Activated T-cell treated with anti-CD3 and anti-CD28 coated beads for 4 hours (primary cell): ENCODE data around the gene MTIF3.
"Not testable (repeated sequence)": the region's sequence is repeated elsewhere in the genome, so short reads cannot be mapped to it uniquely, and the experiment has no call there.

Experiments
- DNase-seq: peaks from one replicate; pipeline ENCODE4 v3.0.0-alpha.2; 2020

The MTIF3 gene

GRCh38 chr13:27411341-27411740, 39.0 kb downstream of the MTIF3 start:
- no peak for DNase-seq

DNA sequence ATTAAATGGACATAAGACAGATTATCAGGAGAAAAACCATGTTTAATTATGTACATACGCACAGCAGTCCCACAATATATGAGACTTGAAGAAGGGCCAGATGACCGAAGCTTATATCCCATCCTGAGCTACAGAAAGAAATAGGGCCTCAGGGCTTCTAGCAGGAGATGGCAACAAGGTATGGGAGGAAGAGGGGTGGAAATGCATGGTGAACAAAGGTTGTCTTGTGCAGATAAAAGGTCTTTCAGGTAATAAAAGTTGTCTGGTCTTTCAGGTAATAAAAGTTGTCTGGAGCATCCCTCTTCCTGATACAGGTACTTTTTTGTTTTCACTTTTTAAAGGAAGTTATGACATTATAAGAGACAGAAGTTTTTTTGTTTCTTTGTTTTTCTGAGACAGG, 41.4 kb downstream of the MTIF3 start:
- DNase-seq = no peak

DNA sequence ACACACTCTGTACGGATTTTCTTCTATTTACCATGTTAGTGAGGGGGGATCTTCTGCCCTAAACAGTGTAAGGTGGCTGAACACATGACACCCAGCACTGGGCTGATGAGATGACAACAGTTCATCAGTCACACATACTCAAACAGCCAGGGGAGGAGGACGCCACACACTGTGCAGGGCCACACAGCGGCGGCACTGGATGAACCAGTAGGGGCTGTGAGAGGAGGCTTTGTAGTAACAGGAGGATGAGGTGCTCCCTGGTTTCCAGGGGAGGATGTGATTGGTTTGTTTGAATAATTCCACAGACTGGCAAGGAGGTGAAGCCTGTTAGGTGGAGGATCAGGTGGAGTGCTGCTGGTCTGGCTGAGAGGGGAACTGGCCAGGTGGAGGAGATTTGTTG, 42.3 kb downstream of the MTIF3 start:
- no peak for DNase-seq

DNA sequence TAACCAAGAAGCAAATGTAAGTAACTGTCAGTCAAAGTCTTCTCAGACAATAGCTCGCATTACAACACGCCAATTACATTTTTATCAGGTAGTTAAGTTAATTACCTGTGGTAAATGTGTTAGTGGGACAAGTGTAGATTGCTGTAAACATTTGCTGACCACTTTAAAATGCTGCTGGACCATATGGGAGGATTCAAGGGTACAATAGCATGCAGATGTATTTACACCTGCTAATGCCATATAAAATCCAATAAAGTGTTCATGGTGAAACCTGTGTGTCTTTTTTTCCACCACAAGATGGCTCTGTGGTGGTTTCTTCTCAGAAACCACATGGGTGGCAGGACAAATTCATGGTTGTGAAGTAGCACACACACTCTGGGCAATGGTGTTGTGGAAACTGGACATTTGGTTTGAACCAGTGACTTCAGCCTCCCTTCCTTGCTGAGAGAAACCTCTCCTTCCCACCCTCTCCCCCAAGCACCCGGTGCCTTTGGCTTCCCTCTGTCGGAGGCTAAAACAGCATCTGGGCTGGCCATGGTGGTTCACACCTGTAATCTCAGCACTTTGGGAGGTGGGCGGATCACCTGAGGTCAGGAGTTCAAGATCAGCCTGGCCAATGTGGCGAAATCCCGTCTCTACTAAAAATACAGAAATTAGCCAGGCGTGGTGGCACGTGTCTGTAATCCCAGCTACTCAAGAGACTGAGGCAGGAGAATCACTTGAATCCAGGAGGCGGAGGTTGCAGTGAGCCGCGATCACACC, 44.0 kb downstream of the MTIF3 start:
- peak; percentile 31 for DNase-seq

GRCh38 chr13:27405546-27406134, 44.7 kb downstream of the MTIF3 start:
- DNase-seq = no peak

DNA sequence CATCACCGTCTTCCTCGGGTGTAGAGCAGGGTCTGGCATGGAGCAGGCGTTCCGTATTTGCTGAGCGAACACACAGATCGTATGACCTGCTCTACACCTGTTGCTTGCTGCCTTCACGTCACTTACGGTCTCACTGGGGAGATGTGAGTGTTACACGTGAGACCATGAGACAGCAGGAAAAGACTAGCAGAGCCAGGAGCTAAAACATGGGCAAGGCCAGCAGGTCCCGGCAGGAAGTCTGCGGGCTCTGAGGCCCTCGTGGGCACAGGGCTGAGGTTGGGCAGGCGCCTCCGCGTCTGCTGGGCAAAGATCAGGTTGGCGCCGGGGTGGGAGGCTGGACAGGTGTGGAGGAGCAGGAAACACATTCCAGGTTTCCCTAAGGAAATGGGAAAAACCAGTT, 45.7 kb downstream of the MTIF3 start:
- no peak for DNase-seq

GRCh38 chr13:27403727-27404385, 46.5 kb downstream of the MTIF3 start:
- DNase-seq = no peak

DNA sequence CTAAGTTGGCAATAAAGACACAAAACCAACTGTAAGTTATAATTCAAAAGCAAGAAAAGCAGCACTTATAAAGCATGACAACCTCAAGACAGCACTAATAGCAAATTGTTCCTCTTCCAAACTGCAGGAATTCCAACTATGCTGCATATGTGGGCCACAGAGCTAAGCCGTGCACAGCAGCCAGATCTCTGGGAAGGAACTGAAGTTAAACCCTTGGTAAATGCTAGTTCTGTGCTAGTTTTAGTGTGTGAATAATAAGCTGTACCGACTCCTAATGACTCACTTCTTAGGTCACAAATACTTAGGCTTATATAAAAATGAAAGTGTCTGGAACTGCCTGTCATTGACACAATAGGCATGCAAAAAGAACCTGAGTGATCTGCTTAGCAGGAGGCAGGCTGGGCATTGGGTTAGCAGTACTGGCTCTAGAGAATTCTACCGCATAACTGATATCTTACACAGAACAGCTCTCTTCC, 47.1 kb downstream of the MTIF3 start:
- DNase-seq = no peak

DNA sequence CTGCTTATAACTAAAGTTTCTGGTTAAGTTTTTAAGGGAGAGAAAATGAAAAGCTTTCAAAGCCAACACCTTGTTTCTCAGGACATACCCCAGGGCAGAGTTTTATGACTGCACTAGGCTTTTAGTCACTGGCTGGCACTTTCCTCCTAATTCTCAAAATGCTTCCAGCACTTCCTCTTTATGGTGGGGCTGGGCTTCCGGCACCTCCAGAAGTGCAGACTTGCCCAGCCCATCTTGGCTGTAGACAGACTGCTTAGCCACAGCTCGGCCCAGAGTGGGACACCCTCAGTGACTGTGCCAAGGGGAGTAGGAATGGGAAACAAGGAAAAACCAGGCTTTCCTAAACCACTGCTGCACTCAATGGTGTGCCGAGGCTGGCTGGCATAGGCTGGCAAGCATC, 49.2 kb downstream of the MTIF3 start:
- DNase-seq = no peak

DNA sequence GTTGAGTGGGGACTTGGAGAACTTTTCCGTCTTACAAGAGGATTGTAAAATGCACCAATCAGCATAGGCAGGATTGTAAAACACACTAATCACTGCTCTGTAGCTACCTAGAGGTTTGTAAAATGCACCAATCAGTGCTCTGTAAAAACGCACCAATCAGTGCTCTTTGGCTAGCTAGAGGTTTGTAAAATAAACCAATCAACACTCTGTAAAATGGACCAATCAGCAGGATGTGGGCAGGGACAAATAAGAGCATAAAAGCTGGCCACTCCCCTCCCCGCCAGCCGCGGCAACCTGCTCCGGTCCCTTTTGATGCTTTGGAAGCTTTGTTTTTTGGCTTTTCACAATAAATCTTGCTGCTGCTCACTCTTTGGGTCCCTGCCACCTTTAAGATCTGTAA, 50.0 kb downstream of the MTIF3 start:
- DNase-seq = not testable (repeated sequence)

DNA sequence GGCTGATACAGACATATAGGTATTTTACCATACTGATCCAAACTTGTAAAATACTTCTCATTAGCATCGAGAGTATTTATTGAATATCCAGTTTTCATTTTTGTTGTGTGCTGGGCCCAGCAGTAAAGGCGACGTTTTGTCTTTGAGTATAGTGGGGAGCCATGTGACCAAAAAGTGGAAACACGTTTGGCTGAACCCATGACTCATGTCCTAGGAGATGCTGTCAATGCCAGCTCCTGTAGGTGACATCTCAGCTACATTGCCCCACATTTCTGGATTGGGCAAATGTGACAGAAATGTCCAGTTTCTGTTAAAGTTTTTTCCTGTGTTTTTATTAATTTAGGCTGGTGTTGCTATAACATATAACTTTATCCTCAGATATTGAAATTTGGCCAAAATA, 52.0 kb downstream of the MTIF3 start:
- DNase-seq = no peak

DNA sequence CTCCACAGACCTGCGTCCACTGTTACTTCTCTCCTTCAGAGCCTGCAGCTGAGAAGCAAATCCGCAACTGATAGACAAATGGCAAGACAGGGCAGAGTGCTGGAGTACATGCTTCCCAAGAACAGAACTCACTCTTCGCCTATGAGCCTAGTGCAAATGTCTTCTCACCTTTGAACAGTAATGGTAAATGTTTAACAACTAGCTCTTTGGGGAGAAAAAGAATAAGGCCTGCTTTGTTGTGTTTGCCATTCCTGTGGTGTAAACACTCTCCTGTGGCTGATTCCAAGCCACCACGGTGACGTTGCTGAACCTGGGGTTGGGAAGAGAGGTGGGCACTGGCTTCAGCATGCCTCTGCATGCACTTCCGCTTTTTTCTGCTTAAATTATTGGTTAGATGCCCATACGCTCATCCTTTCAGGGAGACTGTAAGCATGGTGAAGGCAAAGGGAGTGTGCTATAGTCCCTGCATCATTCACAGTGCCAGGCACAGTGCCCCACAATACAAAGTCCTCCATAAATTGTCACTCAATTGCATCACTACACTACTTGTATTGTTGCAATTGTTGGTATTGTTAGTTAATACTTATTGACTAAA, 54.0 kb downstream of the MTIF3 start:
- no peak for DNase-seq

- no peak for DNase-seq
Measured at GRCh38 chr13:27395007-27395510, 55.3 kb downstream of the MTIF3 start.

DNA sequence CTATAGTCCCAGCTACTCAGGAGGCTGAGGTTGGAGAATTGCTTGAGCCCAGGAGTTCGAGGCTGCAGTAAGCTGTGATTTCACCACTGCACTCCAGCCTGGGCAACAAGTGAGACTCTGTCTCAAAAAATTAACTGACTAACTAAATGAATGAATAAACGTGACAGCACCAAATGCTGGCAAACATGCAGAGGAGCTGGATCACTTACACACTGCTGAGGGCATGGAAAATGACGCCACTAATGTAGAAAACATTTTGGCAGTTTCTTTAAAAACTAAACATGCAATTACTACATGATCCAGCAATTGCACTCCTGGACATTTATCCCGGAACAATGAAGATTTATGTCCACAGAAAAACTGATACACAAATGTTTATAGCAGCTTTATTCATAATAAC, 57.3 kb downstream of the MTIF3 start:
- no peak for DNase-seq

DNA sequence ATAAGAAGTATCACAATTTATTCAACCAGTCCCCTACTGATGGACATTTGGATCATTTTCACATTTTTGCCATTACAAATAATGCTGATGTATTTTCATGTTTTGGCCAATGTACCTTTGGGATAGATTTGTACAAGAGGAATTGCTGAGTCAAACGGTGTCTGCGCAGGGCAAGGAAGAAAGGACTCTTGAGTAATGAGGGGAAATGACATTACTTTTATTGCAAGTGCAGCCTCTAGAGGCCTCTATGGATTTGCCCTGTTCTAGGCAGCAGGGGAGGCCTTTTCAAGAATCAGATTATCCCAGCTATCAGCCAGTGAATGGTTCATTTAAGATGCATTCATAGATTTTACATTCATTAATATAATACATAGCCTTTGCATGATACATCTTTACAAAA, 58.9 kb downstream of the MTIF3 start:
- DNase-seq = no peak

GRCh38 chr13:27389891-27390290, 60.5 kb downstream of the MTIF3 start:
- DNase-seq = no peak

- DNase-seq = no peak
Measured at GRCh38 chr13:27388241-27388640, 62.1 kb downstream of the MTIF3 start.
